Measurements from ENCODE around the gene RAX. TPM values are rescaled to one million over a fixed set of nuclear protein-coding genes. Genes with fewer than 3 reads are reported as not detected.

RAX gene
- total and polyA plus RNA-seq, 2 experiments from 2014 or later, result 0.06 to 0.21 TPM

DNA sequence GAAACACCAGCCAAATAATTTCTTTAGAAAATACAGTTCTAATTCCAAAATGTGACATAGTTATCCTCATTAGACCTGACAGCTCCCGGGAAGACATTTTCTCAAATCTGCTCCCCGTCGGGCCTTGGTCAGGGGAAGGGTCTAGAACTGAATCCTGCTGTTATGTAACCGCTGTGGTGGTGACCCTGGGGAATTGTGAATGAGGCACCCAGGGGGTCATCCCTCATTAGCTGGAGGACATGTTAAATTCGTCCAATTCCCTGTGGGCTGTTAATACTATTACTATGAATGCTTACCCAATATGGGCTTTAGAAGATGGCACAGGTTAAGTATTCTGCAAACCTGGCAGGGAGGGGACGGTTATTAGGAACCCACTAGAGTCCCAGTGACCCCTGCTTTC, 33.4 kb upstream of the RAX start:
- no peaks in the 10 kb centered on the region for H3K9me3 ChIP-seq (ENCODE audit: low read depth)
- peaks cover 67% of the 10 kb centered on the region for H3K27me3 ChIP-seq
- no peaks in the 10 kb centered on the region for H3K4me1 ChIP-seq (ENCODE audit: low read depth)
- TF ChIP-seq, protein P1, sequence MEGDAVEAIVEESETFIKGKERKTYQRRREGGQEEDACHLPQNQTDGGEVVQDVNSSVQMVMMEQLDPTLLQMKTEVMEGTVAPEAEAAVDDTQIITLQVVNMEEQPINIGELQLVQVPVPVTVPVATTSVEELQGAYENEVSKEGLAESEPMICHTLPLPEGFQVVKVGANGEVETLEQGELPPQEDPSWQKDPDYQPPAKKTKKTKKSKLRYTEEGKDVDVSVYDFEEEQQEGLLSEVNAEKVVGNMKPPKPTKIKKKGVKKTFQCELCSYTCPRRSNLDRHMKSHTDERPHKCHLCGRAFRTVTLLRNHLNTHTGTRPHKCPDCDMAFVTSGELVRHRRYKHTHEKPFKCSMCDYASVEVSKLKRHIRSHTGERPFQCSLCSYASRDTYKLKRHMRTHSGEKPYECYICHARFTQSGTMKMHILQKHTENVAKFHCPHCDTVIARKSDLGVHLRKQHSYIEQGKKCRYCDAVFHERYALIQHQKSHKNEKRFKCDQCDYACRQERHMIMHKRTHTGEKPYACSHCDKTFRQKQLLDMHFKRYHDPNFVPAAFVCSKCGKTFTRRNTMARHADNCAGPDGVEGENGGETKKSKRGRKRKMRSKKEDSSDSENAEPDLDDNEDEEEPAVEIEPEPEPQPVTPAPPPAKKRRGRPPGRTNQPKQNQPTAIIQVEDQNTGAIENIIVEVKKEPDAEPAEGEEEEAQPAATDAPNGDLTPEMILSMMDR (IDR thresholded peaks at IDR 0.05; ENCODE audit: low read depth, low read length), result no peak
- no peak overlapping the region for H3K4me3 ChIP-seq
- no peak overlapping the region for H3K27ac ChIP-seq
- H3K36me3 ChIP-seq, result no peaks in the 10 kb centered on the region
- no peak for DNase-seq (ENCODE audit: low read depth in 1 of 2, low spot score in 1 of 2)

- Histone ChIP-seq H3K4me1 (ENCODE audit: low read depth) (no peaks in the 10 kb centered on the region), H3K9me3 (ENCODE audit: low read depth) (no peaks in the 10 kb centered on the region), H3K27me3 (peaks cover 58% of the 10 kb centered on the region), H3K4me3 (no peak overlapping the region), H3K27ac (no peak overlapping the region), H3K36me3 (no peaks in the 10 kb centered on the region)
- DNase-seq (ENCODE audit: low read depth in 1 of 2, low spot score in 1 of 2), result no peak
- TF ChIP-seq, protein P1 (IDR thresholded peaks at IDR 0.05; ENCODE audit: low read depth, low read length), result no peak
Observed at GRCh38 chr18:59305295-59305694, 32.0 kb upstream of the RAX start.

GRCh38 chr18:59303656-59304195, 30.5 kb upstream of the RAX start:
- H3K9me3 ChIP-seq (ENCODE audit: low read depth), result no peaks in the 10 kb centered on the region
- DNase-seq (ENCODE audit: low read depth in 1 of 2, low spot score in 1 of 2), result no peak
- H3K4me1 ChIP-seq (ENCODE audit: low read depth), result no peaks in the 10 kb centered on the region
- no peak overlapping the region for H3K27ac ChIP-seq
- H3K36me3 ChIP-seq, result no peaks in the 10 kb centered on the region
- H3K27me3 ChIP-seq, result peaks cover 49% of the 10 kb centered on the region
- TF ChIP-seq, protein P1 (IDR thresholded peaks at IDR 0.05; ENCODE audit: low read depth, low read length), result no peak
- H3K4me3 ChIP-seq, result no peak overlapping the region

DNA sequence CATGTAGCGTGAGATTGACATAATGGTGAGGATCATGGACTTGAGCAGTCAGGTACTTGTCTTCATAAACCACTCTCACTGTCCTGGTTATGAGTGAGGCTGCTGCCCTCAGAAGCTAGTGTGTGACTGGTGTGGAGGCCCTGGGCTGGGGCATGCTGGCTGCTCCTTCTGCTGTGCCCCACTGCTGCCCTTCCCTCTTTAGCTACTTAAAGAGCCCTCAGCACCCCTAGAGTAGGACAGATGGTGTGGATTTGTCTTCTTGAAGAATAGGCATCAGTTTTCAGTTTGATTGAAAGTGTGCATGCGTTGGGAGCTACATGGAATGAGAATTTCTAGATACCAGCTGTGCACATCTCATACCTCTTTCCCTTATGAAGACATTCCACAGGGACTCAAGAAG, 29.8 kb upstream of the RAX start:
- Histone ChIP-seq H3K27ac (no peak overlapping the region), H3K36me3 (no peaks in the 10 kb centered on the region), H3K27me3 (peaks cover 51% of the 10 kb centered on the region), H3K4me1 (ENCODE audit: low read depth) (no peaks in the 10 kb centered on the region), H3K9me3 (ENCODE audit: low read depth) (no peaks in the 10 kb centered on the region), H3K4me3 (no peak overlapping the region)
- TF ChIP-seq, protein P1 (IDR thresholded peaks at IDR 0.05; ENCODE audit: low read depth, low read length), result no peak
- DNase-seq (ENCODE audit: low read depth in 1 of 2, low spot score in 1 of 2), result no peak

DNA sequence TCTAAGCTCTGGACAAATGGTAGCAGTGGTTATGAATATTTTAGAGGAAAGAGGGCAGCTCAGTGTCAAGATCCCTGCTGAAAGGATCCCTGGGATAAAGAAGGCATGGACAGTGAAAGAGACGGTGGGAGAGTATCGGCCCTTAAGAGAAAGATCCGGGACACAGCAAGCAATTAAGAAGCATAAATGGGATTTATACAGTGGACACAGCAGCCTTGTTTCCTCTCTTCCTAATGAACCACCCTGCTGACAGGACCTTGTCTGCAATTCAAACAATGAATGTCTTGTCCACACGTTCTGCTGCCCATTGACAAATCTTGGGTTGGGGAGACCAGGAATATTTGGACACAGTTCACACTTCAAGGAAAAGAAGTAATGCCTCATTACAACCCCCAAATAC, 28.7 kb upstream of the RAX start:
- no peaks in the 10 kb centered on the region for H3K4me1 ChIP-seq (ENCODE audit: low read depth)
- no peak overlapping the region for H3K27ac ChIP-seq
- no peak for DNase-seq (ENCODE audit: low read depth in 1 of 2, low spot score in 1 of 2)
- H3K27me3 ChIP-seq, result peaks cover 41% of the 10 kb centered on the region
- H3K36me3 ChIP-seq, result no peaks in the 10 kb centered on the region
- TF ChIP-seq, protein P1 (IDR thresholded peaks at IDR 0.05; ENCODE audit: low read depth, low read length), result no peak
- no peaks in the 10 kb centered on the region for H3K9me3 ChIP-seq (ENCODE audit: low read depth)
- no peak overlapping the region for H3K4me3 ChIP-seq

Data from cardiac muscle cell (in vitro differentiated cells and primary cell).